ENCODE measurements around the gene RNU4-1.

- TF ChIP-seq CTCF (IDR thresholded peaks at IDR 0.05; ENCODE audit: low read length) (no peak), EZH2 (IDR thresholded peaks at IDR 0.05; ENCODE audit: borderline replicate concordance, low read length) (no peak)
Measured at GRCh38 chr12:120286768-120287490, 6.1 kb downstream of the RNU4-1 start.
